ENCODE results near the gene GABARAP. TPM values are rescaled to one million over a fixed set of nuclear protein-coding genes. Genes with fewer than 3 reads are reported as not detected.

Gene GABARAP
- total and polyA plus RNA-seq, 2 of the 13 experiments (the other 11 are each of a cell fraction or from before 2014, with no cell fraction given): 161 to 310 TPM

- TF ChIP-seq ZNF546 (CRISPR knock-in tag; conservative IDR thresholded peaks at IDR 0.05) (no peak), HMGA1 (CRISPR knock-in tag; conservative IDR thresholded peaks at IDR 0.05) (no peak), KLF15 (CRISPR knock-in tag; IDR thresholded peaks at IDR 0.05; ENCODE audit: borderline replicate concordance) (no peak), MLLT10 (CRISPR knock-in tag; IDR thresholded peaks at IDR 0.05) (no peak), FLYWCH1 (CRISPR knock-in tag; IDR thresholded peaks at IDR 0.05) (no peak), DBP (CRISPR knock-in tag; IDR thresholded peaks at IDR 0.05; ENCODE audit: not compliant biosample characterization) (peak; percentile 49), ZNF496 (CRISPR knock-in tag; IDR thresholded peaks at IDR 0.05; ENCODE audit: insufficient replicate concordance) (no peak), ISL2 (CRISPR knock-in tag; IDR thresholded peaks at IDR 0.05) (no peak; the same call in 1 of the 2 replicates), ZNF33A (CRISPR knock-in tag; IDR thresholded peaks at IDR 0.05; ENCODE audit: borderline replicate concordance) (no peak), EHMT2 (IDR thresholded peaks at IDR 0.05; ENCODE audit: borderline replicate concordance, low read depth, low read length) (no peak), ATAD3A (CRISPR knock-in tag; IDR thresholded peaks at IDR 0.05) (no peak), IKZF1 (IDR thresholded peaks at IDR 0.05) (no peak), SMARCC2 (IDR thresholded peaks at IDR 0.05) (no peak), ZNF530 (CRISPR knock-in tag; IDR thresholded peaks at IDR 0.05; ENCODE audit: low read depth) (no peak), DDIT3 (CRISPR knock-in tag; IDR thresholded peaks at IDR 0.05) (no peak), ZNF337 (CRISPR knock-in tag; IDR thresholded peaks at IDR 0.05; ENCODE audit: borderline replicate concordance, low read depth) (no peak), ATF1 (CRISPR knock-in tag; IDR thresholded peaks at IDR 0.05) (no peak), ZNF17 (CRISPR knock-in tag; IDR thresholded peaks at IDR 0.05) (no peak), ZFP62 (CRISPR knock-in tag; IDR thresholded peaks at IDR 0.05) (no peak), EEA1 (CRISPR knock-in tag; IDR thresholded peaks at IDR 0.05; ENCODE audit: borderline replicate concordance) (no peak), ZNF34 (CRISPR knock-in tag; IDR thresholded peaks at IDR 0.05; ENCODE audit: borderline replicate concordance) (peak; percentile 84; the same call in 1 of the 2 replicates), MZF1 (CRISPR knock-in tag; IDR thresholded peaks at IDR 0.05; ENCODE audit: borderline replicate concordance) (no peak), CENPX (CRISPR knock-in tag; IDR thresholded peaks at IDR 0.05) (no peak), ZNF543 (CRISPR knock-in tag; IDR thresholded peaks at IDR 0.05) (0 out of 2 replicates have a peak, but pooled peaks have one; percentile 31), ZNF143 (CRISPR knock-in tag; IDR thresholded peaks at IDR 0.05) (peak; percentile 99), ZNF781 (CRISPR knock-in tag; IDR thresholded peaks at IDR 0.05; ENCODE audit: borderline replicate concordance, not compliant biosample characterization) (no peak), THYN1 (CRISPR knock-in tag; IDR thresholded peaks at IDR 0.05; ENCODE audit: borderline replicate concordance, low read depth) (no peak), ZNF614 (CRISPR knock-in tag; IDR thresholded peaks at IDR 0.05; ENCODE audit: borderline replicate concordance) (no peak), ATRX (CRISPR knock-in tag; IDR thresholded peaks at IDR 0.05; ENCODE audit: borderline replicate concordance) (no peak), RFX3 (CRISPR knock-in tag; IDR thresholded peaks at IDR 0.05) (peak; percentile 86)
Observed at GRCh38 chr17:7214300-7215135, 27.7 kb downstream of the GABARAP start (continued).
